ENCODE measurements around the gene ARHGEF3. TPM values are rescaled to one million over a fixed set of nuclear protein-coding genes. Genes with fewer than 3 reads are reported as not detected.

Gene ARHGEF3
- total RNA-seq, 4 donors from 2014 or later: 3.1 to 11.6 (median 5.7) TPM

DNA sequence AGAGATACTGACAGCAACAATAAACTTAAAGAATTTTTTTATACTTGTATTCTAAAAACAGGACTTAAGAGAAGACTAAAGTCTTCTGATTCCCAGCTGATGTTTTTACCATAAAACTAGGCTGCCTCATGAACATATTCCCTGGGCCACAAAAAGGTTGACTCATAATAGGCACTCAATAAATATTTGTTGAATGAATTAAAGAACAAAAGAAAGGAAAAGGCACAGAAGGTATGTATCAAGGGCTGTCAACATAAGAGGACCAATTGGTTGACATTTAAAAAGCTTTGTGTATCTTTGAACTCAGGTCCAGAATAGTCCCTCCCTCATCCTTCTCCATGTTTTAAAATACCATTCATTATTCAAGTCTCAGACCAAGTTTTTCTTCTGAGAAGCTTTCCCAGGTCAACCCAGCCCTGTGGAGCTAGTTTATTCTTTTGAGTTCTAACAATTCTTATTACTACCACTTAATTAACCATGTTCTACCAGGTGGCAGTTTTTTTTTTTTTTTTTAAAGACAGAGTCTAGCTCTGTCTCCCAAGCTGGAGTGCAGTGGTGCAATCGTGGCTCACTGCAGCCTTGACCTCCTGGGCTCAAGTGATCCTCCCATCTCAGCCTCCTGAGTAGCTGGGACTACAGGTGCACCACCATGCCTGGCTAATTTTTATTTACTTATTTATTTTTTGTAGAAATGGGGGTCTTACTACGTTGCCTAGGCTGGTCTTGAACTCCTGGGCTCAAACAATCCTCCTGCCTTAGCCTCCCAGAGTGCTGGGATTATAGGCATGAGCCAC is 17.5 kb upstream of the ARHGEF3 start:
- Histone ChIP-seq H3K4me3 (no peak overlapping the region), H3K36me3 (no peaks in the 10 kb centered on the region), H3K27me3 (peaks cover 0 to 3% (median 0%) of the 10 kb centered on the region in 3 donors), H3K9me3 (no peaks in the 10 kb centered on the region), H3K4me1 (no peaks in the 10 kb centered on the region), H3K27ac (no peak overlapping the region)
- ATAC-seq: no peak
- in situ Hi-C loops (cut with MboI; ENCODE audit: low sequenced_read_pairs in 4 of 4): loop anchor here in 1 of 4 donors (25.0 kb wide), 1 partner anchor 168 kb away; no protein-coding TSS in a partner anchor
- no peak for DNase-seq
- no peak for TF ChIP-seq POLR2A (IDR thresholded peaks at IDR 0.05)
- TF ChIP-seq, protein P1, sequence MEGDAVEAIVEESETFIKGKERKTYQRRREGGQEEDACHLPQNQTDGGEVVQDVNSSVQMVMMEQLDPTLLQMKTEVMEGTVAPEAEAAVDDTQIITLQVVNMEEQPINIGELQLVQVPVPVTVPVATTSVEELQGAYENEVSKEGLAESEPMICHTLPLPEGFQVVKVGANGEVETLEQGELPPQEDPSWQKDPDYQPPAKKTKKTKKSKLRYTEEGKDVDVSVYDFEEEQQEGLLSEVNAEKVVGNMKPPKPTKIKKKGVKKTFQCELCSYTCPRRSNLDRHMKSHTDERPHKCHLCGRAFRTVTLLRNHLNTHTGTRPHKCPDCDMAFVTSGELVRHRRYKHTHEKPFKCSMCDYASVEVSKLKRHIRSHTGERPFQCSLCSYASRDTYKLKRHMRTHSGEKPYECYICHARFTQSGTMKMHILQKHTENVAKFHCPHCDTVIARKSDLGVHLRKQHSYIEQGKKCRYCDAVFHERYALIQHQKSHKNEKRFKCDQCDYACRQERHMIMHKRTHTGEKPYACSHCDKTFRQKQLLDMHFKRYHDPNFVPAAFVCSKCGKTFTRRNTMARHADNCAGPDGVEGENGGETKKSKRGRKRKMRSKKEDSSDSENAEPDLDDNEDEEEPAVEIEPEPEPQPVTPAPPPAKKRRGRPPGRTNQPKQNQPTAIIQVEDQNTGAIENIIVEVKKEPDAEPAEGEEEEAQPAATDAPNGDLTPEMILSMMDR (IDR thresholded peaks at IDR 0.05 in 4 of 5, conservative IDR thresholded peaks at IDR 0.05 in 1 of 5): no peak
- intact Hi-C loops (cut with DNase I; ENCODE audit: low total_unique reads): no loop called here

DNA sequence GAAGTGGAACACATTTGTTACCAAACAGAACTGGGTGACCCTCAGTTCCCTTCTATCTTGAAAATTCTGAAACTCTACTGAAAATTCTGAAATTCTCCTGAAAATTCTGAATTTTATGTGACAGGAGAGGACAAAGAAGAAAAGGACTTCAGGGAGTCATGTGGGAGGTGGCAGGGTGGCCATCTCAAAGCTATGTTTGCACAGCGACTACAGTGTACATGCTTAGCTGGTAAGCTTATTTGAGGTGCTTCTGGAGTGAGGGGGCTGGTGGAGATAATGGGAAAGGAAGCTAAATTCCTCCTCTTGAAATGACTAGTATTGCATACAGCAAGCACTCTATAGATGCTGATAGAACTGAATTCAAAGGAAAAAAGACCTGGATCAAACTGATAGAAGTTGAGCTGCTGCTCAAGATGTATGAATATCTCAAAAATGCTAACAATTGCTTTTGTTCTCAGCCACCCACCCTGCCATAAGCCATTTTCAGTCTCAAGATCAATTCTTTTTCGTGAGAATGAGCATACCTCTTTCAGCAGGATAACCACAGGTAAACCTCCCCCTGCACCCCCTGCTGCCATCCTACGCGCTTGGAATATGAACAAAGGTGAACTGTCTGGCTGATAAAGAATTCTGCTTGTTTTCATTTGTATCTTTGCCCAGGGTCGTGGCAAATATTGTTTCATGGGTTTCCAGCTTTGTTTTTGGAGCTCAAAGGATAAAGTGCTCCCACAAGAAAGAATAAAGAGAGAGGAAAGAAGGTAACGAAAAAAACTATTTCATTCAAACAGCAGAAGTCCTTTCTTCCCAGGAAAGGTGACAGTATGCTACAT is 16.6 kb upstream of the ARHGEF3 start:
- Histone ChIP-seq H3K36me3 (no peaks in the 10 kb centered on the region), H3K27ac (no peak overlapping the region), H3K9me3 (no peaks in the 10 kb centered on the region), H3K4me1 (no peaks in the 10 kb centered on the region), H3K27me3 (peaks cover 0 to 3% (median 0%) of the 10 kb centered on the region in 3 donors), H3K4me3 (no peak overlapping the region)
- no peak for TF ChIP-seq POLR2A (IDR thresholded peaks at IDR 0.05)
- TF ChIP-seq, protein P1 (IDR thresholded peaks at IDR 0.05 in 4 of 5, conservative IDR thresholded peaks at IDR 0.05 in 1 of 5): no peak
- intact Hi-C loops (cut with DNase I; ENCODE audit: low total_unique reads): no loop called here
- no peak for DNase-seq
- in situ Hi-C loops (cut with MboI; ENCODE audit: low sequenced_read_pairs in 4 of 4): loop anchor here in 1 of 4 donors (25.0 kb wide), 1 partner anchor 169 kb away; no protein-coding TSS in a partner anchor
- no peak for ATAC-seq

DNA sequence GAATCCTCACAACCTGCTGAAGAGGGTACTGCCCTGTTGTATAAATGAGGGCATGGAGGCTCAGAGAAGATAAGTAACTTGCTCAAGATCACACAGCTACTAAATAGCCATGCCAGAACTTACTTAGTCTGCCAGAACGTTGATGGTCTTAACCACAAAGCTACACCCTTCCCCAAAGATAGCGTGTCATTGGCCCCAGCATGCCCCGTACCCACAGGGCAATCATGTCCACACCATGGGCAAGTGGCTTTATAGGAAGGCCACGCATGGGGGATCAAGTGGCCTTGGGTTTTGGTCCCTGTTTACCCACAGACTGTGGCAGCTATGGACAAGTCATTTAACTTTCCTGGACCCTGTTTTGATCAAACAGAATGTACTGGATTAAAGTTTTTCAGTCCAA is 15.9 kb upstream of the ARHGEF3 start:
- Histone ChIP-seq H3K36me3 (no peaks in the 10 kb centered on the region), H3K27me3 (peaks cover 0 to 3% (median 0%) of the 10 kb centered on the region in 3 donors), H3K9me3 (no peaks in the 10 kb centered on the region), H3K4me3 (no peak overlapping the region), H3K4me1 (no peaks in the 10 kb centered on the region), H3K27ac (no peak overlapping the region)
- TF ChIP-seq, protein P1 (IDR thresholded peaks at IDR 0.05 in 4 of 5, conservative IDR thresholded peaks at IDR 0.05 in 1 of 5): no peak
- no peak for TF ChIP-seq POLR2A (IDR thresholded peaks at IDR 0.05)
- no peak for ATAC-seq
- no peak for DNase-seq
- intact Hi-C loops (cut with DNase I; ENCODE audit: low total_unique reads): no loop called here
- in situ Hi-C loops (cut with MboI; ENCODE audit: low sequenced_read_pairs in 4 of 4): loop anchor here in 1 of 4 donors (25.0 kb wide), 1 partner anchor 170 kb away; no protein-coding TSS in a partner anchor

DNA sequence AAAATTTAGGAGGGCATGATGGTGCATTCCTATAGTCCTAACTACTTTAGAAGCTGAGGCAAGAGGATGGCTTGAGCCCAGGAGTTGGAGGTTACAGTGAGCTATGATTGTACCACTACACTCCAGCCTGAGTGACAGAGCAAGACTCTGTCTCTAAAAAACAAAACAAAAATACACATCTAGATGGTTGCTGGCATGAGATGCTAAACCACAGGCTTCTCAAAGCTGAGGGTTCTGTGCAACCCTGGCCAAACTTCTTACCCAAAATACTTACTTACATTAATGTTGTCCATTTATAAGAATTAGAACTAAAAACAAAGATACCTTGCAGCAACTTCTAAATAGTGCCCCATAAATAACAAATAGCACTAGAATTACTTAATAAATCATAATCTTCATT is 14.3 kb upstream of the ARHGEF3 start:
- DNase-seq (no peak), ATAC-seq (no peak)
- Histone ChIP-seq H3K4me1 (no peaks in the 10 kb centered on the region), H3K27me3 (peaks cover 0 to 3% (median 0%) of the 10 kb centered on the region in 3 donors), H3K36me3 (no peaks in the 10 kb centered on the region), H3K27ac (no peak overlapping the region), H3K4me3 (no peak overlapping the region), H3K9me3 (no peaks in the 10 kb centered on the region)
- in situ Hi-C loops (cut with MboI; ENCODE audit: low sequenced_read_pairs in 4 of 4): loop anchor here in 1 of 4 donors (25.0 kb wide), 1 partner anchor 171 kb away; no protein-coding TSS in a partner anchor
- TF ChIP-seq POLR2A (IDR thresholded peaks at IDR 0.05): no peak
- TF ChIP-seq, protein P1 (IDR thresholded peaks at IDR 0.05 in 4 of 5, conservative IDR thresholded peaks at IDR 0.05 in 1 of 5): no peak
- intact Hi-C loops (cut with DNase I; ENCODE audit: low total_unique reads): no loop called here
